Measurements from ENCODE around the gene STAT2.

Gene STAT2

GRCh38 chr12:56293795-56294194 is 66.1 kb downstream of the STAT2 start:
- no peak for DNase-seq (ENCODE audit: low spot score)

Data from GM03348 (cell line).